Measurements from ENCODE around the gene AMH. TPM values are rescaled to one million over a fixed set of nuclear protein-coding genes. Genes with fewer than 3 reads are reported as not detected.

Gene AMH
- total and polyA plus RNA-seq, 2 experiments from 2014 or later = 1.9 to 6.8 TPM

DNA sequence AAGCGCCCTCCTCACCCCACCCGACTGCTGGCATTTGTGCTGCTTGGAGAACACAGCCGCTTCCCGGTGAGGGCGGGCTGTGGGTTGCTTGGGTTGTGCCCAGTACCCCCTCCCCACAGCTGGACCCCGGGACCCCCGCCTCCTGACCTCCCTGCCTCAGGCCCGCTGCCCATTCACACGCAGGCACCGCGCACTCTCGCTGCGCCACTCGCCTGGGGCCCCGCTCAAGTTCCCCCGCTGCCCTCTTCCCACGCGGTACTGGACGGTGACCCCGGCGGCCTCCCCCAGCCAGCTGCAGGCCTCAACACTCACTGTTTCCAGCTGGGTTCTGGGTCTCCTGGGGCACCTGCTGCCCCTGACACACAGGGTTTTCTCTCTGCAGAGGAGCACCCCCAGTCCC lies 29.4 kb upstream of the AMH start:
- no peak overlapping the region for H3K4me3 ChIP-seq
- H3K36me3 ChIP-seq (ENCODE audit: insufficient read depth) = peaks cover 5% of the 10 kb centered on the region; the same call in 1 of the 2 replicates
- H2AFZ ChIP-seq = no peak overlapping the region
- Mint-ChIP-seq H3K4me1 (no peaks in the 10 kb centered on the region), H3K27ac (no peak overlapping the region), H3K4me3 (no peak overlapping the region), H3K9me3 (no peaks in the 10 kb centered on the region; the same call in 2 of the 3 replicates), H3K36me3 (ENCODE audit: low read depth) (peaks cover 46% of the 10 kb centered on the region), H3K27me3 (ENCODE audit: insufficient read depth, low read depth, poor library complexity) (peaks cover 11% of the 10 kb centered on the region)
- no peaks in the 10 kb centered on the region for H3K27me3 ChIP-seq (ENCODE audit: insufficient read depth)
- H3K27ac ChIP-seq (ENCODE audit: low read depth) = no peak overlapping the region
- no peak overlapping the region for H3K4me2 ChIP-seq
- DNase-seq (ENCODE audit: low spot score) = no peak
- no peak for ATAC-seq
- H3F3A ChIP-seq (replicated peaks; ENCODE audit: low read depth) = 0 out of 2 replicates have a peak, but pooled peaks cover 4% of the 10 kb centered on the region
- no peaks in the 10 kb centered on the region for H3K9me2 ChIP-seq (ENCODE audit: insufficient read depth)
- TF ChIP-seq, protein P1, sequence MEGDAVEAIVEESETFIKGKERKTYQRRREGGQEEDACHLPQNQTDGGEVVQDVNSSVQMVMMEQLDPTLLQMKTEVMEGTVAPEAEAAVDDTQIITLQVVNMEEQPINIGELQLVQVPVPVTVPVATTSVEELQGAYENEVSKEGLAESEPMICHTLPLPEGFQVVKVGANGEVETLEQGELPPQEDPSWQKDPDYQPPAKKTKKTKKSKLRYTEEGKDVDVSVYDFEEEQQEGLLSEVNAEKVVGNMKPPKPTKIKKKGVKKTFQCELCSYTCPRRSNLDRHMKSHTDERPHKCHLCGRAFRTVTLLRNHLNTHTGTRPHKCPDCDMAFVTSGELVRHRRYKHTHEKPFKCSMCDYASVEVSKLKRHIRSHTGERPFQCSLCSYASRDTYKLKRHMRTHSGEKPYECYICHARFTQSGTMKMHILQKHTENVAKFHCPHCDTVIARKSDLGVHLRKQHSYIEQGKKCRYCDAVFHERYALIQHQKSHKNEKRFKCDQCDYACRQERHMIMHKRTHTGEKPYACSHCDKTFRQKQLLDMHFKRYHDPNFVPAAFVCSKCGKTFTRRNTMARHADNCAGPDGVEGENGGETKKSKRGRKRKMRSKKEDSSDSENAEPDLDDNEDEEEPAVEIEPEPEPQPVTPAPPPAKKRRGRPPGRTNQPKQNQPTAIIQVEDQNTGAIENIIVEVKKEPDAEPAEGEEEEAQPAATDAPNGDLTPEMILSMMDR (conservative IDR thresholded peaks at IDR 0.05; ENCODE audit: low read depth in 2 of 2) = no peak
- no peak for TF ChIP-seq JUNB (IDR thresholded peaks at IDR 0.05; ENCODE audit: unreplicated experiment)
- TF ChIP-seq, protein P2, sequence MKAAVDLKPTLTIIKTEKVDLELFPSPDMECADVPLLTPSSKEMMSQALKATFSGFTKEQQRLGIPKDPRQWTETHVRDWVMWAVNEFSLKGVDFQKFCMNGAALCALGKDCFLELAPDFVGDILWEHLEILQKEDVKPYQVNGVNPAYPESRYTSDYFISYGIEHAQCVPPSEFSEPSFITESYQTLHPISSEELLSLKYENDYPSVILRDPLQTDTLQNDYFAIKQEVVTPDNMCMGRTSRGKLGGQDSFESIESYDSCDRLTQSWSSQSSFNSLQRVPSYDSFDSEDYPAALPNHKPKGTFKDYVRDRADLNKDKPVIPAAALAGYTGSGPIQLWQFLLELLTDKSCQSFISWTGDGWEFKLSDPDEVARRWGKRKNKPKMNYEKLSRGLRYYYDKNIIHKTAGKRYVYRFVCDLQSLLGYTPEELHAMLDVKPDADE (IDR thresholded peaks at IDR 0.05) = no peak
- TF ChIP-seq, protein P3, sequence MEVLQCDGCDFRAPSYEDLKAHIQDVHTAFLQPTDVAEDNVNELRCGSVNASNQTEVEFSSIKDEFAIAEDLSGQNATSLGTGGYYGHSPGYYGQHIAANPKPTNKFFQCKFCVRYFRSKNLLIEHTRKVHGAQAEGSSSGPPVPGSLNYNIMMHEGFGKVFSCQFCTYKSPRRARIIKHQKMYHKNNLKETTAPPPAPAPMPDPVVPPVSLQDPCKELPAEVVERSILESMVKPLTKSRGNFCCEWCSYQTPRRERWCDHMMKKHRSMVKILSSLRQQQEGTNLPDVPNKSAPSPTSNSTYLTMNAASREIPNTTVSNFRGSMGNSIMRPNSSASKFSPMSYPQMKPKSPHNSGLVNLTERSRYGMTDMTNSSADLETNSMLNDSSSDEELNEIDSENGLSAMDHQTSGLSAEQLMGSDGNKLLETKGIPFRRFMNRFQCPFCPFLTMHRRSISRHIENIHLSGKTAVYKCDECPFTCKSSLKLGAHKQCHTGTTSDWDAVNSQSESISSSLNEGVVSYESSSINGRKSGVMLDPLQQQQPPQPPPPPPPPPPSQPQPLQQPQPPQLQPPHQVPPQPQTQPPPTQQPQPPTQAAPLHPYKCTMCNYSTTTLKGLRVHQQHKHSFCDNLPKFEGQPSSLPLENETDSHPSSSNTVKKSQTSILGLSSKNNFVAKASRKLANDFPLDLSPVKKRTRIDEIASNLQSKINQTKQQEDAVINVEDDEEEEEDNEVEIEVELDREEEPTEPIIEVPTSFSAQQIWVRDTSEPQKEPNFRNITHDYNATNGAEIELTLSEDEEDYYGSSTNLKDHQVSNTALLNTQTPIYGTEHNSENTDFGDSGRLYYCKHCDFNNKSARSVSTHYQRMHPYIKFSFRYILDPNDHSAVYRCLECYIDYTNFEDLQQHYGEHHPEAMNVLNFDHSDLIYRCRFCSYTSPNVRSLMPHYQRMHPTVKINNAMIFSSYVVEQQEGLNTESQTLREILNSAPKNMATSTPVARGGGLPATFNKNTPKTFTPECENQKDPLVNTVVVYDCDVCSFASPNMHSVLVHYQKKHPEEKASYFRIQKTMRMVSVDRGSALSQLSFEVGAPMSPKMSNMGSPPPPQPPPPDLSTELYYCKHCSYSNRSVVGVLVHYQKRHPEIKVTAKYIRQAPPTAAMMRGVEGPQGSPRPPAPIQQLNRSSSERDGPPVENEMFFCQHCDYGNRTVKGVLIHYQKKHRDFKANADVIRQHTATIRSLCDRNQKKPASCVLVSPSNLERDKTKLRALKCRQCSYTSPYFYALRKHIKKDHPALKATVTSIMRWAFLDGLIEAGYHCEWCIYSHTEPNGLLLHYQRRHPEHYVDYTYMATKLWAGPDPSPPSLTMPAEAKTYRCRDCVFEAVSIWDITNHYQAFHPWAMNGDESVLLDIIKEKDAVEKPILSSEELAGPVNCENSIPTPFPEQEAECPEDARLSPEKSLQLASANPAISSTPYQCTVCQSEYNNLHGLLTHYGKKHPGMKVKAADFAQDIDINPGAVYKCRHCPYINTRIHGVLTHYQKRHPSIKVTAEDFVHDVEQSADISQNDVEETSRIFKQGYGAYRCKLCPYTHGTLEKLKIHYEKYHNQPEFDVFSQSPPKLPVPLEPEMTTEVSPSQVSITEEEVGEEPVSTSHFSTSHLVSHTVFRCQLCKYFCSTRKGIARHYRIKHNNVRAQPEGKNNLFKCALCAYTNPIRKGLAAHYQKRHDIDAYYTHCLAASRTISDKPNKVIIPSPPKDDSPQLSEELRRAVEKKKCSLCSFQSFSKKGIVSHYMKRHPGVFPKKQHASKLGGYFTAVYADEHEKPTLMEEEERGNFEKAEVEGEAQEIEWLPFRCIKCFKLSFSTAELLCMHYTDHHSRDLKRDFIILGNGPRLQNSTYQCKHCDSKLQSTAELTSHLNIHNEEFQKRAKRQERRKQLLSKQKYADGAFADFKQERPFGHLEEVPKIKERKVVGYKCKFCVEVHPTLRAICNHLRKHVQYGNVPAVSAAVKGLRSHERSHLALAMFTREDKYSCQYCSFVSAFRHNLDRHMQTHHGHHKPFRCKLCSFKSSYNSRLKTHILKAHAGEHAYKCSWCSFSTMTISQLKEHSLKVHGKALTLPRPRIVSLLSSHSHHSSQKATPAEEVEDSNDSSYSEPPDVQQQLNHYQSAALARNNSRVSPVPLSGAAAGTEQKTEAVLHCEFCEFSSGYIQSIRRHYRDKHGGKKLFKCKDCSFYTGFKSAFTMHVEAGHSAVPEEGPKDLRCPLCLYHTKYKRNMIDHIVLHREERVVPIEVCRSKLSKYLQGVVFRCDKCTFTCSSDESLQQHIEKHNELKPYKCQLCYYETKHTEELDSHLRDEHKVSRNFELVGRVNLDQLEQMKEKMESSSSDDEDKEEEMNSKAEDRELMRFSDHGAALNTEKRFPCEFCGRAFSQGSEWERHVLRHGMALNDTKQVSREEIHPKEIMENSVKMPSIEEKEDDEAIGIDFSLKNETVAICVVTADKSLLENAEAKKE (CRISPR knock-in tag; IDR thresholded peaks at IDR 0.05) = no peak
- no peak for TF ChIP-seq NANOG (IDR thresholded peaks at IDR 0.05; ENCODE audit: borderline replicate concordance)
- no peak for TF ChIP-seq EZH2phosphoT487 (IDR thresholded peaks at IDR 0.05; ENCODE audit: unreplicated experiment)
- TF ChIP-seq CREB1 (CRISPR knock-in tag; IDR thresholded peaks at IDR 0.05; ENCODE audit: low read depth) = no peak
- no peak for TF ChIP-seq REST (IDR thresholded peaks at IDR 0.05; ENCODE audit: unreplicated experiment)
- TF ChIP-seq POLR2AphosphoS5 (IDR thresholded peaks at IDR 0.05; ENCODE audit: low read depth) = no peak
- no peak for TF ChIP-seq ZNF331 (CRISPR knock-in tag; IDR thresholded peaks at IDR 0.05; ENCODE audit: low read depth)
- no peak for TF ChIP-seq STAT1 (IDR thresholded peaks at IDR 0.05; ENCODE audit: unreplicated experiment)
- no peak for TF ChIP-seq ZNF114 (CRISPR knock-in tag; IDR thresholded peaks at IDR 0.05)
- no peak for TF ChIP-seq EZH2 (IDR thresholded peaks at IDR 0.05; ENCODE audit: low read depth, unreplicated experiment)
- no peaks in the 10 kb centered on the region for H3K4me1 ChIP-seq (ENCODE audit: insufficient read depth)
- H3K79me2 ChIP-seq (replicated peaks; ENCODE audit: insufficient read depth) = no peaks in the 10 kb centered on the region
- 0 out of 2 replicates have a peak, but pooled peaks cover 3% of the 10 kb centered on the region for H4K20me1 ChIP-seq (replicated peaks; ENCODE audit: insufficient read depth)

All from GM23338 (cell line).